ENCODE data around the gene SH3BP1. TPM values are rescaled to one million over a fixed set of nuclear protein-coding genes. Genes with fewer than 3 reads are reported as not detected.
A peak's percentile ranks its signal among the peaks of the same experiment; 100 is the strongest.

Gene SH3BP1
- total and polyA plus RNA-seq, 9 of the 15 experiments (the other 6 are each of a cell fraction or from before 2014, with no cell fraction given), result 0.10 to 36.2 (median 10.4) TPM

DNA sequence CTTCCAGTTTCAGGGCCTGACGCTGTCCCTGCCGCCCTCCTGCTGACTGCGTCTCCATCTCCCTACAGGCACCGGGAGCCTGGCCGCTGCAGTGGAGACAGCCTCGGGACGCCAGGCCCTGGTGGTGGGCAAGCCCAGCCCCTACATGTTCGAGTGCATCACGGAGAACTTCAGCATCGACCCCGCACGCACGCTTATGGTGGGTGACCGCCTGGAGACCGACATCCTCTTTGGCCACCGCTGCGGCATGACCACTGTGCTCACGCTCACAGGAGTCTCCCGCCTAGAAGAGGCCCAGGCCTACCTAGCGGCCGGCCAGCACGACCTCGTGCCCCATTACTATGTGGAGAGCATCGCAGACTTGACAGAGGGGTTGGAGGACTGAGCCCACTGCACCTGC, 26.0 kb downstream of the SH3BP1 start:
- ATAC-seq, result no peak
- no peak overlapping the region for H3K4me2 ChIP-seq (ENCODE audit: insufficient read depth, low read length)
- TF ChIP-seq POLR2G (IDR thresholded peaks at IDR 0.05; ENCODE audit: low read depth, low read length), result peak; percentile 63
- TF ChIP-seq, protein P1, sequence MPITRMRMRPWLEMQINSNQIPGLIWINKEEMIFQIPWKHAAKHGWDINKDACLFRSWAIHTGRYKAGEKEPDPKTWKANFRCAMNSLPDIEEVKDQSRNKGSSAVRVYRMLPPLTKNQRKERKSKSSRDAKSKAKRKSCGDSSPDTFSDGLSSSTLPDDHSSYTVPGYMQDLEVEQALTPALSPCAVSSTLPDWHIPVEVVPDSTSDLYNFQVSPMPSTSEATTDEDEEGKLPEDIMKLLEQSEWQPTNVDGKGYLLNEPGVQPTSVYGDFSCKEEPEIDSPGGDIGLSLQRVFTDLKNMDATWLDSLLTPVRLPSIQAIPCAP (CRISPR knock-in tag; IDR thresholded peaks at IDR 0.05; ENCODE audit: borderline replicate concordance), result no peak
- TF ChIP-seq PURB (CRISPR knock-in tag; IDR thresholded peaks at IDR 0.05; ENCODE audit: low read depth), result no peak
- TF ChIP-seq RBFOX2 (IDR thresholded peaks at IDR 0.05; ENCODE audit: low read depth, low read length), result 0 out of 2 replicates have a peak, but pooled peaks have one; percentile 41
- no peak for TF ChIP-seq NFE2L1 (tag; IDR thresholded peaks at IDR 0.05; ENCODE audit: borderline replicate concordance, low read depth)
- peaks cover 11% of the 10 kb centered on the region for H4K20me1 ChIP-seq (replicated peaks; ENCODE audit: control insufficient read depth, insufficient read depth, low read length)
- no peaks in the 10 kb centered on the region for H3K27me3 ChIP-seq (ENCODE audit: control insufficient read depth in 2 of 2, insufficient read depth in 2 of 2, low read length in 2 of 2)
- no TSS peak for BruUV-seq (replicated peaks)
- no peaks in the 10 kb centered on the region for H3K9me1 ChIP-seq (ENCODE audit: control insufficient read depth, insufficient read depth, low read length)
- H3K27ac ChIP-seq (ENCODE audit: extremely low read depth, low read depth, low read length), result no peak overlapping the region
- DNase-seq (ENCODE audit: extremely low read depth in 1 of 4, low spot score in 3 of 4), result peak in 1 of 4 experiments; percentile 2
- intact Hi-C loops (cut with micrococcal nuclease), result no loop called here
- 95% methylated on average over 14 of the region's 24 CpGs for WGBS (ENCODE audit: insufficient coverage, low coverage, missing lambda C conversion rate)
- H2AFZ ChIP-seq (ENCODE audit: low read depth, low read length), result no peak overlapping the region
- H3K4me1 ChIP-seq (replicated peaks in 1 of 2; ENCODE audit: control insufficient read depth in 2 of 2, insufficient read depth in 2 of 2, low read length in 2 of 2), result peaks cover 12 to 22% of the 10 kb centered on the region in 2 experiments; a peak in 4 of 5 replicates
- H3K9ac ChIP-seq (ENCODE audit: insufficient read depth in 1 of 2, low read depth in 2 of 2, low read length in 2 of 2), result no peak overlapping the region; a peak in 1 of 4 replicates
- FAIRE-seq, result no peak
- ChIA-PET POLR2A (no interaction called here), CTCF (ENCODE audit: low intra/inter-chr PET ratio) (no interaction called here)
- H3K36me3 ChIP-seq (ENCODE audit: control insufficient read depth, insufficient read depth, low read length), result peaks cover 50% of the 10 kb centered on the region; the same call in 2 of the 3 replicates
- H3K79me2 ChIP-seq (ENCODE audit: control insufficient read depth, insufficient read depth, low read length), result peaks cover 49% of the 10 kb centered on the region
- no peaks in the 10 kb centered on the region for H3K9me3 ChIP-seq (replicated peaks; ENCODE audit: control insufficient read depth, insufficient read depth, low read depth, low read length)
- in situ Hi-C loops (cut with MboI), result no loop called here
- H3K4me3 ChIP-seq, result no peak overlapping the region
